AG09309 (cell line): ENCODE results near the gene SUN2.

Experiments
- DNase-seq: peaks from one replicate; pipeline ENCODE4 v3.0.0-alpha.2; 2010; ENCODE audit warnings: low read depth
- H3K4me3 ChIP-seq: 2 replicates; pipeline ENCODE4 v1.5.1; 2011; ENCODE audit warnings: mild to moderate bottlenecking, low read depth, low read length, moderate library complexity; ENCODE audit not compliant: control insufficient read depth
- CTCF ChIP-seq: IDR thresholded peaks from 2 replicates; pipeline ENCODE4 v1.5.1; 2011; ENCODE audit warnings: mild to moderate bottlenecking, low read depth, low read length, inconsistent platforms; ENCODE audit not compliant: insufficient read depth, control insufficient read depth; ENCODE audit errors: missing control alignments

The SUN2 gene

GRCh38 chr22:38750104-38750503 is 5.7 kb downstream of the SUN2 start:
- no peak for DNase-seq
- no peak overlapping the region for H3K4me3 ChIP-seq
- TF ChIP-seq CTCF, result no peak

GRCh38 chr22:38748487-38749136 is 7.2 kb downstream of the SUN2 start:
- no peak for TF ChIP-seq CTCF
- DNase-seq, result no peak

GRCh38 chr22:38745676-38746460 is 9.9 kb downstream of the SUN2 start:
- no peak for DNase-seq
- TF ChIP-seq CTCF, result no peak
- H3K4me3 ChIP-seq, result no peak overlapping the region

More at GRCh38 chr22:38748487-38749136, 7.2 kb downstream of the SUN2 start:
- no peak overlapping the region for H3K4me3 ChIP-seq

GRCh38 chr22:38744981-38745380 is 10.8 kb downstream of the SUN2 start:
- no peak for TF ChIP-seq CTCF
- H3K4me3 ChIP-seq, result no peak overlapping the region
- DNase-seq, result no peak

GRCh38 chr22:38742176-38742942 is 13.4 kb downstream of the SUN2 start:
- no peak for TF ChIP-seq CTCF

GRCh38 chr22:38741576-38741975 is 14.2 kb downstream of the SUN2 start:
- no peak for DNase-seq
- no peak overlapping the region for H3K4me3 ChIP-seq
- TF ChIP-seq CTCF, result no peak

More at GRCh38 chr22:38742176-38742942, 13.4 kb downstream of the SUN2 start:
- H3K4me3 ChIP-seq, result no peak overlapping the region
- DNase-seq, result no peak
